GM12873 (cell line): Measurements from ENCODE around the gene NPB.

ENCODE experiments used
- CTCF ChIP-seq: IDR thresholded peaks from 2 replicates; pipeline ENCODE4 v1.5.1; 2012; ENCODE audit warnings: low read depth, mild to moderate bottlenecking, moderate library complexity, low read length, control low read depth; ENCODE audit not compliant: insufficient read depth; ENCODE audit errors: missing control alignments

The NPB gene

GRCh38 chr17:81885869-81886548 lies 16.0 kb upstream of the NPB start:
- no peak for TF ChIP-seq CTCF

GRCh38 chr17:81888105-81888987 lies 13.7 kb upstream of the NPB start:
- no peak for TF ChIP-seq CTCF

- no peak for TF ChIP-seq CTCF
These were observed 12.9 kb upstream of the NPB start for GRCh38 chr17:81888988-81889595.

- no peak for TF ChIP-seq CTCF
These were observed 12.4 kb upstream of the NPB start for GRCh38 chr17:81889602-81890001.

- TF ChIP-seq CTCF = no peak
These were observed 11.4 kb upstream of the NPB start for GRCh38 chr17:81890447-81891302.

GRCh38 chr17:81891303-81891552 lies 10.8 kb upstream of the NPB start:
- TF ChIP-seq CTCF = no peak
